ENCODE data around the gene ADD2.
A peak's percentile ranks its signal among the peaks of the same experiment; 100 is the strongest.
"Not testable (repeated sequence)": the region's sequence is repeated elsewhere in the genome, so short reads cannot be mapped to it uniquely, and the experiment has no call there.

The ADD2 gene

GRCh38 chr2:70630761-70631160 is 137.2 kb downstream of the ADD2 start:
- no peak for DNase-seq

DNA sequence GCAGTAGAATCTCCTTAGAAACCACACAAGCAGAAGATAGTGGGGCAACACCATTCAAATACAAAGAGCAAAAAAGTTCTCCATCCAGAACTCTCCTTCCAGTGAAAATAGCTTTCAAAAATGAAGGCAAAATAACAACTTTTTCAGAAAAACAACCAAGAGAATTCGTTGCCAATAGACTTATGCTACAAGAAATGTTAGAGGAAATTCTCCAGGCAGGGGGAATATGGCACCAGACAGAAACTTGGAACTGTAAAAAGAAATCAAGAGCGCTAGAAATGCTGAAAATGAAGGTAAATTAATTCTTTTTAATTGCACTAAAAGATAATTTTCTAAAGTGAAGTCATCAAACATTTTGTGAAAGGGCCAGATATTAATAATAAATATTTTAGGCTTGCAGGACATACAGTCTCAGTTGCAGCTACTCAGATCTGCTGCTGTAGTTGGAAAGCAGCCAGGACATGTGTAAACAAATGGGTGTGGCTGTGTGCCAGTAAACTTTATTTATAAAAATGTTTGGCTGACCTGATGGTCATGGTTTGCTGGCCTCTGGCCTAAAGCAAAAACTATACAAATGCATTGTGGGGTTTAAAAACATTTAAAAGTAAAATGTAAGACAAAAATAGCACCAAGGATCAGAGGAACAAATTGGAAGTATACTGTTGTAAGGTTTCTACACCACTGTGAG is 140.6 kb downstream of the ADD2 start:
- DNase-seq: peak in 1 of 2 experiments; percentile 10

DNA sequence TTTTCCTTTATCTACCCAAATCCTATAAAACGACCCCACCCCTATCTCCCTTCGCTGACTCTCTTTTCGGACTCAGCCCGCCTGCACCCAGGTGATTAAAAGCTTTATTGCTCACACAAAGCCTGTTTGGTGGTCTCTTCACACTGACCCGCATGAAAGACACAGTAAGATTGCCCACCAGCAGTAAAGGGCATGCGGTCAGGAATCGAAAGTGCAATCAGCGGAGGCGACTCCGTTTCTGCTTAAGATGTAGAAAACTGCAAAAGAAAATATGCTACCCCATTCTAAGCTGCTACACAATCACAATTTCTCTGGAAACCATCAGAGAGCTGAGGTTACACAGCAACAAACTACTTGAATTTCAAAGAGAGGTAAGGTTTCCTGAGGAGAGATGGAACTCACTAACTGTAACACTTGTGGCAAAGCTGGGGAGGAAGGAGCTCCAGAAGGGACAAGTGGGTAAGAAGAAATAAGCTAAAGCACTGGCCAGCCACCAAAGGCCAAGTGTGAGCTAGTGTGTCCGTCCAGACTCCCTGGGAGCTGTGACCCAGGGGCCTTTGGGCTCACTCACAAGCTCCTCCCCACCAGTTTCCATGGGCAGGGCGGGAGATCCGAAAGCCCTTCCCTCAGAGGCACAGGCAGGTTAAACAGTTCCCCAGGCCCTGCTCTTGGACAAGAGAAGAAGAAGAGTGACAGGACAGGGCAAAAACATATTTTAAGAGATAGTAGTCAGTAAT is 141.6 kb downstream of the ADD2 start:
- DNase-seq: no peak

DNA sequence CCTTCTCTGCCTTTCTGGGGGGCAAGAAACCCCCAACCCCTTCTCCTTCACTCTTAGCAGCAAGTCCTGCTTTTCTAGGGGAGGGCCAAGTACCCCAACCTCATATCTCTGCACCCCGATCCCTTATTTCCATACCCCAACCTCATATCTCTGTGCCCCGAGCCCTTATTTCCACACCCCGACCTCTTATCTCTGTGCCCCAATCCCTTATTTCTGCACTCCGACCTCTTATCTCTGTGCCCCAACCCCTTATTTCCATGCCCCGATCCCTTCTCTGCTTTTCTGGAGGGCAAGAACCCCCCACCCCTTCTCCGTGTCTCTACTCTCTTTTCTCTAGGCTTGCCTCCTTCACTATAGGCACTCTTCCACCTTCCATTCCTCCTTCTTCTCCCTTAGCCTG is 146.5 kb downstream of the ADD2 start:
- DNase-seq: not testable (repeated sequence)

DNA sequence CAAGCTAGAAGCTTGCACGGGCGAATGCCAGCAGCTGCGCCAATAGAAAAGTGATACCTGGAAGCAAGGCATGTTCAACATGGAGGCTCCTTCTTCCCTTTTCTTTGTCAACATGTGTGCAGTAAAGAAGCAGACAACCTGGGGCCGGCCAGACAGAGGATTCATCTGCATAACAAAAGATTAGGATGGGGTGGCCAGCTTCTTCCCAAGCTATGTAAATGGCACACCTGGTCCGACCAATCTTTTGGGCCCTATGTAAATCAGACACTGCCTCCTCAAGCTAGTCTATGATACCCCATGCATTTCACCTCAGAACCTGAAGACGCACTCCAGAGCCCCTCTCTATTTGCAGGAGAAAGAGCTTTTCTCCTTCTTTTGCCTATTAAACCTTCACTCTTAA is 148.0 kb downstream of the ADD2 start:
- no peak for DNase-seq

GRCh38 chr2:70619167-70619566 is 148.8 kb downstream of the ADD2 start:
- DNase-seq: no peak

- no peak for DNase-seq
These were observed 151.8 kb downstream of the ADD2 start for GRCh38 chr2:70616168-70616694.

DNA sequence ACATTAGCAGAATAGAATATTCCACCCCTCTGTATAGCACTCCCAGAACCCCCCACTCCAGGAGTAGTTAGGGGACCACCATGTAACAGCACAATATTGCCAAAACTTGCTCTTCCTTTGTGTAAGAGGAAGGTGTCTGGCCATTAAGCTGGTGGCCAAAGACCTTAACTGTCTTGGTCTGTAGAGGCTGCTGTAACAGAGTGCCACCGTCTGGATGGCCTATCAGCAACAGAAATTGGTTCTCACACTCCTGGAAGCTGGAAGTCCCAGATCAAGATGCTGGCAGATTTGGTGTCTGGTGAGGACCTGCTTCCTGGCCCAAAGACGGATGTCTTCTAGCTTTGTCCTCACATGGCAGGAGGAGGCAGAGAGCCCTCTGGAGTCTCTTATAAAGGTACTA is 152.8 kb downstream of the ADD2 start:
- DNase-seq: no peak

GRCh38 chr2:70613521-70613920 is 154.5 kb downstream of the ADD2 start:
- DNase-seq: peak in 1 of 2 experiments; percentile 4

GRCh38 chr2:70612574-70612973 is 155.4 kb downstream of the ADD2 start:
- DNase-seq: no peak

GRCh38 chr2:70608373-70608772 is 159.6 kb downstream of the ADD2 start:
- DNase-seq: peak in 1 of 2 experiments; percentile 24

DNA sequence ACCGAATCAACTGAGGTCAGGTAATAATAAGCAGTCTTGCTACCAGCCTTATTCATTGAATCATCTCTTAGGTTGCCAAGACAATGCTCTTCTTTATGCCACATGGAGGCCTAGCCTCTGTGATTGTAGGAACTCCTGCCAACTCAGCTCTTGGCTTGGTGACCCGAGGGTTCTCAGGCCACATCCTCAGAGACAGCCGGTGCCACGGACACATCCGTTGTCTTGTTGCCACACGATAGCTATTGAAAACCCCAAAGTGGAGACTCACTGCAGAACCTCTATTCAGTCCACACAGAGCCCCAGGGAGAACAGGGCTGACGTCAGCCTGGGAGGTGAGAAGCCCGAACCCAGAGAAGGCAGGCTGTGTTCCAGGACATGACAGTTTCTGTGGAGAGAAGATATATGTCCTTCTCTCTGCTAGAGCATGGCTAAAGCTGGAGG is 160.9 kb downstream of the ADD2 start:
- DNase-seq: no peak
